GM21526 (cell line): ENCODE results near the gene C12orf42.

Source experiments
- ATAC-seq: cut with Tn5 transposase; IDR thresholded peaks from one replicate; pipeline ENCODE4 v1.9.1; 2021; ENCODE audit warnings: moderate library complexity; ENCODE audit not compliant: unreplicated experiment, low FRiP score

Gene C12orf42

DNA sequence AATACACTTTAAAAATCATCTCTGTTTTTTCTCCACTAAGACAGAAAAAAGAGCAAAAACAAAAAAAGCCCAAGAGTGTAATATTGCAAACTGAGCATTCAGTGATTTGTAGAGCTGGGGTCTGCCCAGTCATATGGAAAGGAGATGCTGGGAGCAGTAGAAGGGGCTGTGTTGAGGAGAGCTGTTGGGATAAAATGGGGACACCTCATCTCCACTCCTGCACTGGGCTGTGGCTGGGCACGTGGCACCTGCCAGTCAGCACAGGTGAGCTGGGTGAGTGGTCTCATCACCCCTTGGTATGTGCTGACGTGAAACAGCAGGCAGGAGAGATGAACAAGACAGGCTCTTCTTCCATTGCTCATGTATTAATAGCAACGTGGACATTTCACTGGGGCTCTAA lies 217.4 kb downstream of the C12orf42 start:
- ATAC-seq = no peak

- ATAC-seq = no peak
These were observed 222.1 kb downstream of the C12orf42 start for GRCh38 chr12:103273645-103274044.

DNA sequence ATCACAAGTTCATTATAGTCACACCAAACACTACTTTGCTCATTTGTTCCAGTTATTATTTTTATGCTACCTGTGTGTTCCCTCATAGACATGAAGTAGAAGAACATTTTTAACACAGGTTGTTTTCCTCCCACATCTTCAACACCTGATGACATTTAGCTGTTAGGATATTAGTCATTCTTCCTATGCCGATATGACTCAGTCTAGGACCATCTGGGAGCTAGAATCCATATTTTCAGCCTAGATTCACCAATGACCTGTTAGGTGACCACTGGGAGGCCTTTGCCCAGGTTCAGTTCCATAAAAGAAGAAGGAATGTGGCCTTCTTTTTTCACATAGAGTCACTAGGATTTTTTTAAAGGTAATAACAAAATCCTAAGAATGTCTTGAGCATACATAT lies 222.8 kb downstream of the C12orf42 start:
- ATAC-seq = no peak

GRCh38 chr12:103269946-103270345 lies 225.8 kb downstream of the C12orf42 start:
- ATAC-seq = no peak

GRCh38 chr12:103268831-103269514 lies 226.8 kb downstream of the C12orf42 start:
- no peak for ATAC-seq

DNA sequence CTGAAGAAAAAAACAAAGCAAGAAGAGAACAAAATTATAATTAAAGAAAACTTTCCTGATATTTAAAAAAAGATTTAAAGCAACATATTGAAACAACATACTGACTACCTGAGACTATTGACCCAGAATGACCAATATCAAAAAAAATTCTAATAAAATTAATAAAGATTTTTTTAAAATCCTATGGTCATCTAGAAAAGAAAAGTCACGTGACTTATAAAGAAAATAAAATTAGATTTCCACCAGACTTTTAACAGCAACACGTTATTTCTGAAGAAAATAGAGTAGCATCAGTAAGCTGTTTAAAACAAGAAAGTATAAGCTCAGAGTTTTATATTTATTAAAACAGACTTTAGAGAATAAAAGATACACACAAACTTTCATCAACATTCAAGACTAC lies 238.0 kb downstream of the C12orf42 start:
- no peak for ATAC-seq
